GM21526 (cell line): ENCODE measurements around the gene RNF123.

Experiments
- ATAC-seq: cut with Tn5 transposase; IDR thresholded peaks from one replicate; pipeline ENCODE4 v1.9.1; 2021; ENCODE audit warnings: moderate library complexity; ENCODE audit not compliant: unreplicated experiment, low FRiP score

The RNF123 gene

DNA sequence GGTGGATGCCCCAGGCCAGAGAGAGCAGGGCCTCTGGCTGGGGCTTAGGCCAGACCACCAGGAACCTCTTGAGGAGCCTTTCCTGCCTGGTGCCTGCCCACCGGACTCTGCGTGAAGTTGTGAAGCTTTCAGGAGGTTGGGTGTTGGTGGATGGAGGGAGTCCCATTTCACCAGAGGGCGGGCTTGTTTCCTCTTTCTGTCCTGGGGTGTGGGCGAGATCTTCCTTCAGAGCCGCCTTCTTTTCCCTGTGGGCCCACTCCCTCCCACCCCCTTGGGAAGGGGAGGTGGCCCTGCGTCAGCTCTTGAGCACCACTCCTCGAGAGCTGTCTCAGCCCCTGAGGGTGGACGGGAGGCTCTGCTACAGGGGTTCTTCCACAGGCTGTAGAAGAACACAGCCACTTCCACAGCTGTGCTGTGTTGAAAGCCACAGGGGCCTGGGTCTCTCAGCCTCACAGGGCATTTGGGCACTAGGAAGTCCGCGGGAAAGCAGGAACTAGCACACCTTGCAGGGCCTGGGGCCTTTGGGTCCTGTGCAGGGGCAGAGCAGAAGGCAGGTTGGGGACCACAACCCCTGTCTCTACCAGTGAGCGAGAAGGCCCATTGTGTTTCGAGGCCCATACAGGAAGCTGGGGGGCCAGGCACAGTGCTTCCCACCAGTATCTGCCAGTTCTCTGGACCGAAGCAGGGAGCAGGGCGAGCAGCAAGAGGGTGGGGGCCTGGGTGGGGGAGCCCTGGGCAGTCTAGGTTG, 28.0 kb downstream of the RNF123 start:
- ATAC-seq = no peak

DNA sequence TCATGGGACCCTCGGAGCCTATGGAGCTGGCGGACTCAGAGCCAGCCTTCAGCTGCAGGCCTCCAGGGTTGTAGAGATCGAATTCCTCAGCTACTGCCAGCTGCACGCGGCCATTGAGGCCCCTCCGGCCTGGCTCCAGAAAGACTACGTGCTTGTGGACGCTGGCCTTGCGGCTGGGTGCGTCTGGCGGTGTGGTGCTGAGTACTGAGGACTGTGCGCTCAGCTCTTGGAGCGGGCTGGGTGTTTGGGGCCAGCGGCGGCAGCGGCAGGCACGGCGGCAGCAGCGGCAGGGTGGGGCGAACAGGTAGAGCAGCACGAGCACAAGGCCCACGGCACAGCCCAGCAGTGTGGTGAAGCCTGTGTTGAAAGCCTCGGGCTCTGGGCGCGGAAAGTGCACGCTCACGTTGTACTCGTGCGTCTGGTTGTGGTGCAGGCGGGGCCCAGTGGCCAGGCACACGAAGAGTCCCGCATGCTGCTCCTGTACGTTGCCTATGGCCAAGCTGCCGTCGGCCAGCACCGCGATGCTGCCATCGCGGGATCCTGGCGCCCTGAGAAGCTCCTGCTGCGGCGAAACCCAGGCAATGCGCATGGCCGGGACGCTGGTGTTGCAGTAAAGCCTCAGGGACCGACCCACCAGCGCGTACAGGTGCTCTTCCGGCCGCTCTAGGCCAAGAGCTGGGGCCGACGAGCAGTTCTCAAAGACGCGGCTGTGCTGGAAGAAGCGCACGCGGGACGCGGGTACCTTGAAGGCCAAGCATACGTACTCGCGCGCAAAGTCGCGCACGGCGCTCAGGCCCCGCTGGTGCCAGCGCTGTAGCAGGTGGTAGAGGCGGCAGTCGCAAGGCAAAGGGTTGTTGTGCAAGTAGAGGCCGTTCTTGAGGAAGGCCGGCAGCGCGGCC, 28.9 kb downstream of the RNF123 start:
- no peak for ATAC-seq

DNA sequence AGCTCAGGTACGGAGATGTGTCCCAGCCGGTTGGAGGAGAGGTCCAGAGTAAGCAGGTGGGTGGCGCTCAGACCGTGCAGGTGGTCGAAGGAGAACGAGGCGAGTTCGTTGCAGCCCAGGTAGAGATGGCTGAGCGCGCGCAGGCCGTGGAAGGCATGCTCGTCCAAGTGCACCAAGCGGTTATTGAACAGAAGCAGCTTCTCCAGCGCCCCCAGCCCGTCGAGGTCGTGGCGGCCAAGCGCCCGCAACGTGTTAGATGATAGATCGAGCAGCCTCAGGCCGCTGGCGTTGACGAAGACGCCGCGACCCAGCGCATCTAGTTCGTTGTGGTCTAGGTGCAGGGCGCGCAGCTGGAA, 29.5 kb downstream of the RNF123 start:
- ATAC-seq = no peak

DNA sequence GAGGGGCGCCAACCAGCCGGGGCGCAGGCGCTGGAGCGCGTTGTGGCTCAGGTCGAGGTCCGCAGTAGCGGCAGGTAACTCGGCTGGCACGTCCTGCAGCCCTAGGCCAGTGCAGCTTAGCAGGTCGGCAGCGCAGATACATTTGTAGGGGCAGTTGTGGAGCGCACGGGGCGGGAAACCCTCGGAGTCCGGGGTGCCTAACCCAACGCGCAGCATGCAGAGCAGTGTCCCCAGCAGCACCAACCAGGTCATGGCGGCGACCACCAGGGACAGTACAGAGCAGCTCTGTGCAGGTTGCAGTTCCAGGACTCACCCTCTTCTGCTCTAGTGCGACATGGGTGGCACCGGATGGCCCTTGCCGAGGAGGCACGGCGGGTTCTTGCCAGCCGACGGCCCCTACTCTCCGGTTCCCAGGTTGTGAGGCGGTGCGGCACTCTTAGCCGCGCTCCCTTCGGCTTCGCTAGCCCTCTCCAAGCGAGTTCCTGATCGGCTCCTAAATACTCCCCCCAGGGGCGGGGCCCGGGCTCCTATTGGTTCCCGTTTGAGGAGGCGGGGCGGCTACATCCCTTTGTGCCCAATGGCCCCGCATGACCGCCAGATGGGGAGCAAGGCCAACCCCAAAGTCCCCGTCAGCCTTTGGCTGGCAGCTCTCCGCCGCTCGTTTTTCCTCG, 30.0 kb downstream of the RNF123 start, which contains the start of gene AMIGO3:
Gene AMIGO3 (minus strand): TSS at position 471 of the 671 bp plus-strand sequence. CDS start 219 bp downstream, at position 252.
- ATAC-seq = peak; percentile 38

DNA sequence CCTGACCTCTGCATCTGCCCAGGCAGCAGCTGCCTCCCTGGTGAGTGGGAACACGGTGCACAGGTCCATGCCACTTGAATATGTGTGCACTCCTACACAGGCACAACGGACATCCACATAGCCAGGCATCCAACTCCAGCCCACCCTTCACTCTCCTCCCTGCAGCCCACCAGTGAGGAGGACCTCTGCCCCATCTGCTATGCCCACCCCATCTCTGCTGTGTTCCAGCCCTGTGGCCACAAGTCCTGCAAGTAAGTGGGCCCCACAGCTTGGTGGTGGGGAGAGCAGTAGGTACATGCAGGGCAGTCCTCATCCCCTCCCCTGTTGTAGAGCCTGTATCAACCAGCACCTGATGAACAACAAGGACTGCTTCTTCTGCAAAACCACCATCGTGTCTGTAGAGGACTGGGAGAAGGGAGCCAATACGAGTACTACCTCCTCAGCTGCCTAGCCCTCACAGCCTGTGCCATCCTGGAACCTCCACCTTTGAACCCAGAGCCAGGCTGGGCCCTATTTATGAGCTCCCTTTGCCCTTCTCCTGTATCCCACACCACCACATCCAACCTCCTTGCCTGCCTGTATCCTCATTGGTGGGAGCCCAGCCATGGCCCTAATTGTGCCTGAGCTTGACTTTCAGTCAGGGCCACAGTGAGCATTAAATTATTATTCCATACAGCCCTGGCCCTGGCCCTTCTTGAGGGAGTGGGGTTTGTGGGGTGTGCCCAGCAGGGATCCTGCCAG, 31.7 kb downstream of the RNF123 start:
- no peak for ATAC-seq

DNA sequence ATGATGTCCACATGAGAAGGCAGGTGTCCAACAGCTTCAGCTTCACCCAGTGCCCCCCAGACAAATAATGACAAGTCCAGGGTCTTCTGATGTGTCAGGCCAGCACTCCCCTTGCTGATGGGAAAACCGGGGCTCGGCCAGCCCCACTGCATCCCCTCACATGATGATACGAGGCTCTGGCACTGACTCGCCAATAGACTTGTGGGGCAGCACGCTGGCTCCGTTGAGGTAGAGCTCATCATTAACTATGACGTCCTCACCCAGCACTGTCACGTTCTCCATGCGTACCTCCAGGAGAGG, 32.2 kb downstream of the RNF123 start:
- ATAC-seq = no peak

DNA sequence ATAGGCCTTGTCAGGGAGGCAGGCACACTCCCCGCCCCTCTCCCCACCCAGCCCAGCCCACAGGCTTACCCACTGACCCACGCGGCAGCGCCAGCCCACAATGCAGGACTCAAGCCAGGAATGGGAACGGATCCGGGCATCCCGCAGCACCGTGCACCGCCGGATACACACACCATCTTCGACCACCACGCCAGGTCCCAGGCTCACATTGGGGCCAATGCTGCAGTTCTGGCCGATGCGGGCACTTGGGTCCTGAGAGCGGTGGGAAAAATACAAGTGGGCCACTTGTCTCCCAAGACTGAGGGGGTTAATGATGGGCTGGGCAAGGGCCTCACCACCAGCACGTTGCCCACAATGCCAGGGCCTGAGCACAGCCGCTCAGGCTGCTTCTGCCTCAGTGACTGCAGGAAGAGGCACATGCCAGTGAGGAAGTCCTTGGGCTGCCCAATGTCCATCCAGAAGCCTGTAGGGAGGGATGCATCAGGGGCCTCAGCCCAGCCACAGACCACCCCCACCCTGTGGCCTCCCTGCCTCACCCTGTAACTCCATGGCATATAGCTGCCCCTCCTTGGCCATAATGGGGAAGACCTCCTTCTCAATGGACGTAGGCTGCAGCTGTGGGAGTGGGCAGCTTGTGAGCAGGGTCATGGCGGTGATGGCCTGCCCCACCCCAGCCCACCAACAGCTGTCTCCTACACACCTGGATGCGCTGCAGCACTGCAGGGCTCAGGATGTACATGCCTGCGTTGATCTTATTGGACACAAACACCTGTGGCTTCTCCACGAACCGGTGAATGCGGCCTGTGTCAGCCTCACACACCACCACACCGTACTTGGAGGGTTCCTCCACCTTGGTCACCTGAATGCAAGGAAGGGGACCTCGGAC, 32.8 kb downstream of the RNF123 start:
- ATAC-seq = no peak

DNA sequence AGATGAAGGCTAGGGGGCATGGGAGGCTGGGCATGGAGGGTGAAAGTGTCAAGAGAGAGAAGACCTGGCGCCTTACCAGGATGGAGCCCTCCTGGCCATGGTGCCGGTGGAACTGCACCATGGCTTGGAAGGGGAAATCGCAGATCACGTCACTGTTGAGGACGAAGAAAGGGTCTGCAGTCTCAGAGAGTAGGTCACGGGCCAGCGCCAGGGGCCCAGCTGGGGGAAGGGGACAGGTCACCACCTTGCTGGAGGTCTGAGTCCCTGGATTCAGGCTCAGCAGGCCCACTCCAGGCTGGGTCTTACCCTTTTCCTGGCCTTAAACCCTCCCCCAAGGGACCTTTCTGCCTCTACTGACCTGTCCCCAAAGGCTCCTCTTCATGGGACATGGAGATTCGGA, 33.5 kb downstream of the RNF123 start:
- no peak for ATAC-seq

DNA sequence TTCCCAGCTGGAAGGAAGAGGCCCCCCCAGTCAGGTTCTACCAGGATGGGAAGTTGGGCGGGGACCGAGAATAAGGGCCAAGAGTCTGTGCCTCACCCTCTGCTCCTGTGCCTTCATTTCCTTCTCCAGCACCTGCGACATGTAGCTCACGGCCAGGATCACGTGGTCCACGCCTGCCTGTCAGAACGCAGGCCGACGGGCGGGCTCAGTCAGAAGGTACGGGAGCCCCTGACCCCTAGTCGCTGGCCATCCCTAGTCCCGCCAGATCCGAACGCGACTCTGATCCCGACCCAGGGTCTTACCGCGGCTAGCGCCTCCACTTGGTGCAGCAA, 33.9 kb downstream of the RNF123 start:
- ATAC-seq = no peak

DNA sequence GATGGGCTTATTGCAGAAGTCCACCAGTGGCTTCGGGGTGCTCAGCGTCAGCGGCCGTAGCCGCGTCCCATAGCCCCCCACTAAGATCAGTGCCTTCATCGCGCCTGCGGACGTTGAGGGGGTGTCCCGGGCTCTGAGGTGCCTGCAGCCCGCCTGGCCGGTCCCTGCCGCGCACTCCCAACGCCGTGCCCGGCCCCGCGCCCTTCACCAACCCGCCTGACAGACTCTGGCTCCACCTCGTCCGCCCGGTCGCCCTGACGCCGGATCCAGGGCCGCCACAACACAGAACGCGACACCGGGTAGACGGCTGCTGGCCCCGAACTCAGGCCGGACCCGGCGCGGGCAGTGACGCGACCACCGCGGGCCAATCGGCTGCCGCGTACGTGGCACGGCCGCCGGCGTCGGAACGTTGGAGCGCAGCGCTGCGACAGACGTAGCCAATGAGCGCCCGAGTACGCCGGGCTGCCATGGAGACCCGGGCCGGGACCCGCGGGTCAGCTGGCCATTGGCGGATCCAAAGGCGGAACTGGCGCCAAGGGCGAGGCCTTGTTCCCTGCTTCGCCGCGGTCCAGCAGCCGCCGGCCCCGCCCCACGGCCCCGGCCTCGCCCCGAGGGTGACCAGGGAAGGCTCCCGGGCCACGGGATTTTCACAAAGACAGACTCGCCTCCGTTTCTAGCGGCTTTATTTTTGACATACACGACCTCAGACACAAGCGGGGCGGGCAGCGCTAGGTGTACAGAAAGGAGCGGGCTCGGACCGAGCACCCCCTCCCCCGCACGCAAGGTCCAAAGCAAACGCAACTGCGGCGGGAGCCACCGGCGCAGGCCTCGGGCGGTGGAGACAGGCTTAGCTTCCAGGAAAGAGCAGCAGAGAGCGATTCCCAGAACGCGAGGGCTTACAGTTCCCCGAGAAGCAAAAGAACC, 34.5 kb downstream of the RNF123 start, which contains the start of gene GMPPB:
Gene GMPPB (minus strand): TSS at position 324 of the 924 bp plus-strand sequence. CDS start 225 bp downstream, at position 99.
- peak; percentile 65 for ATAC-seq

DNA sequence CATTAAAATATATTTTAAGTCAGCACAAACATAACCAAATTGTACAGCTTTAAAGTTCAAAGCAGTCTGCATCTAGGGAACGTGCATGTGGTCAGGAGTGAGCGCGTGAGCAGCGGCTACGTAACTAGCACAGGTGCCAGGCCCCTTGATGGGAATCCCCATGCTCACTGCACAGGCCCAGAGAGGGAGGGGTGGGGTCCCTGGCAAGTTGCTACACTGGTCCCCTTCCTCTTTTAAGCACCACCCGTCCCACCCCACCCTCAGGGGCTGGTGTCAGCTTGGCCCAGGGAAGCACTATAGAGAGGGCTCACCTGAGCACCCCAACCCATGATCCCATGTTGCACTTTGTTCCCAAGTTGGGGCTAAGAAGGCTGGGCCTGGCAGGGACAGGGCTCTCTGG, 35.2 kb downstream of the RNF123 start:
- ATAC-seq = no peak

DNA sequence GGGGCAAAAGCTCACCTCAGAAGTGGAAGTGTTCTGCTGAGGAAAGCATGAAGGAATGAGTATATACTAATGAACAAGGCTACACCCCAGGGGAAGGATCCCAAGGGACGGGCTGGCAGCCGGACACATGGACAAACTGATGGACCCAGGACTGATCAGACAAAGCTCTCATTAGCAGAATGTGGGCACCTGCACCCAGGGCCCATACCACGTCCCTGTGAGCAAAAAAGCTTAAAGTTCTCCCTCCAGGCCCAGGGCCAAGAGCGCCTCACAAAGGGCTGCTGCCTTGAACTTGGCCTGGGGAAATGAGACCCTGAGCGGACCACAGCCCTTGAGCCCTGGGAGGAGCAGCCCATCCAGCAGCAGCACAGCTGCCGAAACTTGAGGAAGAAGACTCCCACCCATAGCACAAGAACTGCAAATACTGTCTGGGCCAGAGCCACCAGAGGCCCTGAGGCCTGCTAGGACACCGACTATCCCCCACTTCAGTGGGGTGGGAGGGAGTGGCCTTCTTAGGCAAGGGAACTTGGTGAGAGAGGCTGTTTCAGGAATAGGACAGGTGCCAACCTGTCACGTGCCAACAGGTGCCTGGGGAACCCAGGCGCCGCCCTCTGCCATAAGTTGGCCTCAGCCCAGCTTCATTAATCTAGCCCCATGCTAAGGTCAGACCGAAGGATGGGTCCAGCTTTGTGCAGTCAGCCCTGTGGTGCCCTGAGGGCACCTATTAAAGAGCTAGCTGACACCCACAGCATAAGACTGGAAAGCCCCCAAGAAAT, 36.7 kb downstream of the RNF123 start:
- ATAC-seq = no peak

DNA sequence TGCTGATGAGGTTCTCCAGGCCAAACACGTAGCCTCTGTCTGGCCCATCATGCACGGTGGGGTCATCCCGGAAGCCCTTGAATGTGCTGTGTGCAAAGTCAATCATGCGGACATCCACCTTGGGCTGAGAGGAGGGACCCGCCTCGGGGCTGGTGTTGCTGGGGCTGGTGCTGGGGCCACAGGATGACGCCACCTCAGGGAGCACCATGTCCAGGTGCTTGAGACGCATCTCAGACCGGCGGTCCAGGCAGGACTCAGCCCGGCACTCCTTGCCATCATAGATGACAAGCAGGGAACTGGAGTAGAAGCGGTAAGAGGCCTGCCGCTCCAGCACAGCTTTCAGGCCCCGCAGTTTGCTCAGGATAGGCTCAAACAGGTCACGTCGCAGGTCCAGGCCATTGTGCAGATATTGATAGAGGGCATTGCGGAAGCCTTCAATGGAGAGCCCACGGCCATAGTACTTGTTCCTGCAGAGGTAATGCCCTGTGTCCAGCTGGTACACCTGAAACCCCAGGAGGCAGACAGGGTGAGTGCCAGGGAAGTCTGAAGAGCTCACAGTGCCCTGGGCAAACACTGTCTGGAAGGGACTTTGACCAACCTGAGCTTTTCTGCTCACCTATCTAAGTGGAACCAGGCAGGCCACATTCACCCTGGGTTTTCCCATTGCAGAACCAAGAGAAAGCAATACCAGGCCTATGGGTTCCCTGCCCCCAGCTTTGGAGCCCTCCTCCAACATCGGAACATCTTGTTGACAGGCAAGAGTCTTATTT, 38.0 kb downstream of the RNF123 start:
- no peak for ATAC-seq

DNA sequence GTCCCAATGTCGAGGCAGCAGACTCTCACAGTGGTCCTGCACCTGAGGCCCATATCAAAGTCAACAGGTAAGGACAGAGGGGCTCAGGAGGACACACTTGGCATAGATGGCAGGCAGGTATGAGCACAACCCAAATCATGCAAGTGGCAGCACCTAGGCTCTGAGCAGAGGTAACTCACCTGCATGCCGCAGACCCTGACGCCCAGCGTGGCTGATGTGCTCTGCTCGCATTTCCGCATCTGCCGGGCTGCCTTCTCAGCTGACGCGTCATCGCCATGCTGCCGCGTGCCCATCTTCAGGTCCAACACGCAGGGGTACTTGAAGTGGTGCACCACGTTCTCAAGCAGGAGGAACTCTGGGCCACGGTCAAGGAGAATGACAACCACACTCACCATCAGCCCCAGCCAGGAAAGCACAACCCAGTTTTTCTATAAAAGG, 38.6 kb downstream of the RNF123 start:
- ATAC-seq = no peak

DNA sequence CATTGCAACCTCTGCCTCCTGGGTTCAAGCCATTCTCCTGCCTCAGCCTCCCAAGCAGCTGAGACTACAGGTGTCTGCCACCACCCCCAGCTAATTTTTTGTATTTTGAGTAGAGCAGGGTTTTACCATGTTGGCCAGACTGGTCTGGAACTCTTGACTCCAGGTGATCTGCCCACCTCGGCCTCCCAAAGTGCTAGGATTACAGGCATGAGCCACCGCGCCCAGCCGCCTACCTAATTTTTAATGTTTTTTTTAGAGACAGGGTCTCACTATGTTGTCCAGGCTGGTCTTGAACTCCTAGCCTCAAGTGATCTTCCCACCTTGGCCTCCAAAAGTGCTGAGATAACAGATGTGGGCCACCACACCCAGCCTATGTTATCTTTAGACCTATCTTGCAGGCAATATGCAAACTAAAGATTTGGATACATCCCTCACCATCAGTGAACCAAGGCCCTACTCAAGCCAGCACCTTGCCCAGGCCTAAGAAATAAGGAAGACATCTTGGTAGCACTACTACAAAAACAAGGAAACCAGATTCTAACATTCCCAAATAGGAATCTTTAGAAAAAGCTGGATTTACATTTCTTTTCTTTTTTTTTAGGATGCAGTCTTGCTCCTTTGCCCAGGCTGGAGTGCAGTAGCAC, 40.7 kb downstream of the RNF123 start:
- no peak for ATAC-seq

DNA sequence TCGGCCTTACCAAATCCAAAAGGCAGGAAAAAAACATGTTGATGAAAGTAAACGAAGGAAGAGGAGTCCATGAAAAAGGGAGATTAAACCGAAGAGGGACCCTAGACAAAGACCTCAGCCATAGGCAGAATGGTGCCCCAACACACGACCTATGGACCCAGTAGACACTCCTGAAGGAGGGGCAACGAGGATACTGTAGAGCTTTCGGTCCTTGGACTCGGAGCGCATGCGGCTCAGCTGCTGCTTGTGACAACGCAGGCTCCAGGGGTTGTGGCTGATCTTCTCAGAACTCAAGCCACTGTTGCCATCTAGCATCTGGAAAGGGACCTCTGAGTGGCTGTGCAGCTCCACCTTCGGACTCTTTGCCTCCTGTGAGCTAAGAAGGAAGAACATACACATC, 43.2 kb downstream of the RNF123 start:
- ATAC-seq = no peak

DNA sequence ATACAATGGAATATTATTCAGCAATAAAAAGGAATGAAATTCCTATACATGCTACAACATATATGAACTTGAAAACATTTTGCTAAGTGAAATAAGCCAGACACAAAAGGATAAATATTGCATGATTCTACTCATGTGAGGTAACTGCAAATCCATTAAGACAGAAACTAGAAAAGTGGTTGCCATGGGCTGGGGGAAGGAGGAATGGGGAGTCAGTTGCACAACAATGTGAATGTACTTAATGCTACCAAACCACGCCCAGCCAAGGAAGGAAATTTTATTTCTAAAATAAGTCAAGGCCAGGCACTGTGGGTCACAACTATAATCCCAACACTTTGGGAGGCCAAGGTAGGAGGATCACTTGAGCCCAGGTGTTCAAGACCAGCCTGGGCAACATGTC, 44.2 kb downstream of the RNF123 start:
- no peak for ATAC-seq
